Psoas muscle (tissue), 8 donors: ENCODE data around the gene VTN. TPM values are rescaled to one million over a fixed set of nuclear protein-coding genes. Genes with fewer than 3 reads are reported as not detected.

Experiments
- ATAC-seq, 4 donors: fragments of 200-7000 bp; cut with Tn5 transposase; one replicate each; pipeline ENCODE4 v1.9.1; 2020; ENCODE audit warnings: moderate library complexity in 3 of 4, mild to moderate bottlenecking in 2 of 4
- DNase-seq, 2 donors: peaks; one replicate each; pipeline ENCODE4 v3.0.0-alpha.2; 2020
- H3K27ac ChIP-seq: fragments of 200-600 bp; one replicate; pipeline ENCODE4 v1.8.0; 2022
- H3K27me3 ChIP-seq, 3 donors: fragments of 200-600 bp in 1 of 3; one replicate each; pipeline versions ENCODE4 v1.6.1 to v1.8.0; 2013 to 2022; ENCODE audit warnings: low read length in 2 of 3, mild to moderate bottlenecking in 2 of 3, moderate library complexity in 1 of 3; ENCODE audit not compliant: insufficient read depth in 3 of 3
- H3K36me3 ChIP-seq, 2 donors: fragments of 200-600 bp in 1 of 2; one replicate each; pipeline versions ENCODE4 v1.6.1 to v1.8.0; 2013 to 2022; ENCODE audit warnings: low read depth in 1 of 2, mild to moderate bottlenecking in 1 of 2, moderate library complexity in 1 of 2; ENCODE audit not compliant: insufficient read depth in 1 of 2
- H3K4me1 ChIP-seq: fragments of 200-600 bp; one replicate; pipeline ENCODE4 v1.8.0; 2022
- H3K4me3 ChIP-seq: fragments of 200-600 bp; one replicate; pipeline ENCODE4 v1.8.0; 2022; ENCODE audit warnings: mild to moderate bottlenecking
- H3K9me3 ChIP-seq: fragments of 200-600 bp; one replicate; pipeline ENCODE4 v1.8.0; 2022
- CTCF ChIP-seq: fragments of 200-600 bp; IDR thresholded peaks from one replicate; pipeline ENCODE4 v1.8.0; 2022; ENCODE audit warnings: antibody characterized with exemption
- WGBS, 3 donors: extraction: QIAGEN DNeasy Blood & Tissue Kit; methylation state at CpG; one replicate each; pipeline versions ENCODE4 v1.1.6 to v1.1.7; 2013; 5-methylcytosine and 5-hydroxymethylcytosine counted together
- intact Hi-C, 2 donors: fragments of 100-400 bp; cut with DNase I; formaldehyde crosslinking; loops; one replicate each; pipeline versions ENCODE4 v1.11.0 to v1.14.2; 2022
- polyA plus RNA-seq, 3 donors: library from polyadenylated mRNA; stranded (reverse); fragments of 200-250 nt; gene quantifications; one replicate each; pipeline ENCODE4 v1.2.3, GENCODE V29; 2013
- total RNA-seq, 4 donors: library from RNA; stranded (reverse); fragmentation: NEBNext Ultra II Directional in 2 of 4; extraction: Animal tissue kit (Norgen Biotek cat#: 25700) in 2 of 4; gene quantifications; one replicate each; pipeline versions ENCODE4 v1.2.1 to v1.2.4, GENCODE V29; 2021 to 2023
- donor health status: healthy with polysubstance abuse.
- donor health status: DM: no; HTN: no; CAD: no; lungs with moderate emphysema.
- donor health status: Bipolar disorder and iron deficiency.
- donor health status: healthy.
- donor health status: DM: yes; HTN: yes; CAD: no.
- donor health status: DM: no; HTN: no; CAD: no.
- donor health status: DM: no; HTN: no; CAD: no.
- donor health status: DM: yes; HTN: yes; CAD: no.

The VTN gene
- total and polyA plus RNA-seq, 7 donors, result 0.06 to 1.2 (median 0.18) TPM; not detected in 2

- DNase-seq (no peak), ATAC-seq (no peak)
- no peak for TF ChIP-seq CTCF
- intact Hi-C loops, result no loop called here
- WGBS, 3 donors, result 51 to 56% (median 55%) methylated on average over 5 of the region's 5 CpGs
- Histone ChIP-seq H3K36me3 (peaks cover 2 to 42% of the 10 kb centered on the region in 2 donors), H3K4me1 (no peaks in the 10 kb centered on the region), H3K27me3 (no peaks in the 10 kb centered on the region), H3K27ac (no peak overlapping the region), H3K9me3 (no peaks in the 10 kb centered on the region), H3K4me3 (no peak overlapping the region)
Observed at GRCh38 chr17:28325211-28325610, 44.9 kb downstream of the VTN start.

- intact Hi-C loops, result no loop called here
- Histone ChIP-seq H3K27me3 (no peaks in the 10 kb centered on the region), H3K36me3 (peaks cover 2 to 38% of the 10 kb centered on the region in 2 donors), H3K27ac (no peak overlapping the region), H3K4me1 (peaks cover 3% of the 10 kb centered on the region), H3K4me3 (no peak overlapping the region), H3K9me3 (no peaks in the 10 kb centered on the region)
- DNase-seq (no peak), ATAC-seq (no peak)
- 89 to 94% (median 90%) methylated on average over 3 of the region's 3 CpGs for WGBS, 3 donors
- TF ChIP-seq CTCF, result no peak
Observed at GRCh38 chr17:28324781-28325180, 45.3 kb downstream of the VTN start.

GRCh38 chr17:28324267-28324745, 45.8 kb downstream of the VTN start:
- intact Hi-C loops, result no loop called here
- H3K9me3 ChIP-seq, result no peaks in the 10 kb centered on the region
- no peak overlapping the region for H3K4me3 ChIP-seq
- DNase-seq (no peak), ATAC-seq (no peak)
- peaks cover 2 to 33% of the 10 kb centered on the region in 2 donors for H3K36me3 ChIP-seq
- no peak overlapping the region for H3K27ac ChIP-seq
- no peak for TF ChIP-seq CTCF
- no peaks in the 10 kb centered on the region for H3K27me3 ChIP-seq
- H3K4me1 ChIP-seq, result peaks cover 6% of the 10 kb centered on the region
- WGBS, 3 donors, result 86 to 91% (median 88%) methylated on average over 5 of the region's 5 CpGs

- 65 to 73% (median 68%) methylated on average over 8 of the region's 8 CpGs for WGBS, 3 donors
- TF ChIP-seq CTCF, result no peak
- Histone ChIP-seq H3K27me3 (no peaks in the 10 kb centered on the region), H3K4me3 (peak overlapping the region; percentile 82), H3K27ac (no peak overlapping the region), H3K9me3 (no peaks in the 10 kb centered on the region), H3K4me1 (peaks cover 14% of the 10 kb centered on the region), H3K36me3 (no peaks in the 10 kb centered on the region)
- ATAC-seq (no peak), DNase-seq (no peak)
- intact Hi-C loops, result no loop called here
Observed at GRCh38 chr17:28320215-28321061, 49.7 kb downstream of the VTN start.
